ENCODE results near the gene MAGI3.
"Not testable (repeated sequence)": the region's sequence is repeated elsewhere in the genome, so short reads cannot be mapped to it uniquely, and the experiment has no call there.

MAGI3 gene

GRCh38 chr1:113401067-113401466 lies 10.8 kb downstream of the MAGI3 start:
- DNase-seq = no peak

GRCh38 chr1:113401728-113402127 lies 11.4 kb downstream of the MAGI3 start:
- no peak for DNase-seq

- no peak for DNase-seq
Observed at GRCh38 chr1:113403065-113403464, 12.8 kb downstream of the MAGI3 start.

- no peak for DNase-seq
Observed at GRCh38 chr1:113405573-113405972, 15.3 kb downstream of the MAGI3 start.

GRCh38 chr1:113406149-113406548 lies 15.8 kb downstream of the MAGI3 start:
- DNase-seq = not testable (repeated sequence)

- DNase-seq = no peak
Observed at GRCh38 chr1:113409363-113409762, 19.0 kb downstream of the MAGI3 start.

GRCh38 chr1:113412020-113412419 lies 21.7 kb downstream of the MAGI3 start:
- DNase-seq = not testable (repeated sequence)

GRCh38 chr1:113415310-113416070 lies 25.2 kb downstream of the MAGI3 start:
- DNase-seq = no peak

GRCh38 chr1:113416071-113416470 lies 25.8 kb downstream of the MAGI3 start:
- not testable (repeated sequence) for DNase-seq

GRCh38 chr1:113416496-113416895 lies 26.2 kb downstream of the MAGI3 start:
- no peak for DNase-seq

GRCh38 chr1:113422315-113423068 lies 32.2 kb downstream of the MAGI3 start:
- no peak for DNase-seq

- no peak for DNase-seq
Observed at GRCh38 chr1:113423826-113424225, 33.5 kb downstream of the MAGI3 start.

GRCh38 chr1:113429461-113430153 lies 39.3 kb downstream of the MAGI3 start:
- no peak for DNase-seq

GRCh38 chr1:113433184-113433583 lies 42.9 kb downstream of the MAGI3 start:
- no peak for DNase-seq

- no peak for DNase-seq
Observed at GRCh38 chr1:113434081-113434873, 44.0 kb downstream of the MAGI3 start.

GRCh38 chr1:113434874-113435175 lies 44.5 kb downstream of the MAGI3 start:
- DNase-seq = no peak

GRCh38 chr1:113437554-113438341 lies 47.4 kb downstream of the MAGI3 start:
- DNase-seq = no peak

- no peak for DNase-seq
Observed at GRCh38 chr1:113438505-113439276, 48.4 kb downstream of the MAGI3 start.

- DNase-seq = no peak
Observed at GRCh38 chr1:113439277-113439670, 49.0 kb downstream of the MAGI3 start.

- no peak for DNase-seq
Observed at GRCh38 chr1:113442131-113442530, 51.8 kb downstream of the MAGI3 start.

GRCh38 chr1:113444857-113445256 lies 54.5 kb downstream of the MAGI3 start:
- no peak for DNase-seq
